HG03521 (cell line): ENCODE results near the gene SIL1.

ENCODE experiments used
- ATAC-seq: cut with Tn5 transposase; IDR thresholded peaks from one replicate; pipeline ENCODE4 v1.9.1; 2021; ENCODE audit warnings: mild to moderate bottlenecking, moderate library complexity; ENCODE audit not compliant: unreplicated experiment

SIL1 gene

DNA sequence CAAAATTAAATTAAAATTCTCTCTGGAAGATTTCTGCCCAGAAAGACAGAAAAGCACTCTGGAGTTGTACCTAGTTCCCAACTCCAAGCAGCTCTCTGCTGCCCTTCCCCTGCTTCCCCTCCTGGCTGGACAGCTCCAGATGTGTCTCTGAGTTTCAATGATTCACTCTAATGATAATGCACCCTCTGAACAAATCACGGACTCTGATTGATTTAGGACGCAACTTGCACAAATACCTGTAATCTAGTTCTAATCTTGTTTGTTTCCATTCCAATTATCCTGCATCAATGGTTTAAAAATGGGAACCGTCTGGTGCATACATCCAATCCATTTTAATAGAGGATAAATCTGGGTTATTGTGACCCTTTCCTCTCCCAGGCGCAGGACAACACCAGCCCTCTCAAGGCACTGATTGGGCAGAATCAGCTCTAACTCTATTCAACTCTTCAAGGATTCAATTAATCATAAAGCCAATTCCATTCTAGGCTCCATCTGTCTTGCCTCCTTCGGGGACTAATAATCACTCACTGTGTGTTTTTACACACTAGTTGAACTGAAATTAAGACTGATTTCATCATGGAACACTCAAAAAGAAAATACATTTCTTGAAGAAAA lies 211.9 kb downstream of the SIL1 start:
- ATAC-seq, result no peak

DNA sequence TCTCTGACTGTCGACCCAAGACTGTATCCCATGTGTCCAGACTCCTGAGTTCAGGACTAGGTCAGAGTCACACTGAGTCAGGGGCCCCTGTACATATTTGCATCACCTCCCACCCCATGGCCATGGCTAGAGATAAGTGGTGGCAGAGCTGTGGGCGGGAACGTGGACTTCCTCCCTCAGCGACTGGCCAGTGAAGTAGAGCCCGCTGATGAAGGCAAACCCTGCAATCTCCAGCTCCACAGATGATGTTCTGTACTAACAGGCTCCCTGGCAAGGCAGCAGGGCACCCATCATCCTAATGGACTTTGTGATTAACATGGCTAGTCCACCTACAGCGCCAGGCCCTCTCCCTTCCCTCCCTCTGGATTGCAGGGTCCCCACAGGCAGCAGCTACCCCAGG lies 212.5 kb downstream of the SIL1 start:
- no peak for ATAC-seq

DNA sequence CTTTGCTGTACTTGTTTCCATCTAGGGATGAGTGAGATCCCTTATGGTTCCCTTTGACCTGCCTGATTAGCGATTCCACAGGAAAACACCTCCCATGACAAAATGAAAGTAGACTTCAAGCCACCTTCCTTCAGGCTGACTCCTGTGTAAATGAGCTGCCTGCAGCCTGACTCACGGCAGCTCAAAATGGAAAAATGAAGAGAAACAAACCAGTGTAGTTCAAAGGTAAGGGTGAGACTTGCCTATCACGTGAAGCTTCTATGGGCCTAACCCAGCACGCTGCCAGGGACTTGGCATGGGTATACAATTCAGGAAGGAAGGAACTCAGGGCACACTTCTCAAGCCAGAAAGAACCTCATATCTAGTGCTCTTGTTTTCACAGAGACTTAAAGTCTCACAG lies 212.9 kb downstream of the SIL1 start:
- ATAC-seq, result no peak

DNA sequence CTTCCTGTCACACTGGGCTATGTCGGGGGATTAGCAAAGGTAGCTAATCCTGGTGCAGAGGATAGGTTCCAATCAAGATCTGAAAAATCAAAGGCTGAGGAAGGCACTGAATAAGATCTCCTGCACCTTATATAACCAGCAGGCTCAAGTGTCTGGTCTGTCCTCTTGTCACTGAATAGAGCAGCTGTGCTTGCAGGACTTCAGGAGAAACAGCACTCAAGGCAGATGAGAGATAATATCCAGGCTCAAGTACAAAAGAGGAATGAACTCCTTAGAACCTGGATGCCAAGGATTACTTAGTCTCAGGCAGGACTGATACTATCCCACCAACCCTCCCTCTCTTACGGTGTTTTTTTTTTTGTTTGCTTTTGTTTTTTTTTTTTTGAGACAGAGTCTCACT lies 214.2 kb downstream of the SIL1 start:
- ATAC-seq, result no peak

DNA sequence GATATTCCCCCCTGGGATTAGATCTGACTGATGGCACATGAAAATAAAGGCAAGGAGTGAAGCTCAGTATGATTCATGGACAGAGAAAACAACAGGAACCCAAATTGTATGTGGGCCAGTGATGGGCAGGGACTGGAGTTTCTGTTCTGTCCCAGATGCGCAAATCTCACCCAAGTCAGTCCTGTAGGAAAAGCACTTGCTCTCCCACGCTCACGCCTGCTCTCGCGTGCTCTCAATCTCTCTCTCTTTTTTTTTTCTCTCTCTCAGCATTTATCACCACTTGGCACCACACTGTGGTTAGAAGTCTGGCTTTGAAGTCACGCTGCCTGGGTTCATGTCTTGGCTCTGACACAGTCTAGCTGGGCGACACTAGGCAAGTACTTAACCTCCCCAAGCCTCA lies 216.6 kb downstream of the SIL1 start:
- ATAC-seq, result no peak

DNA sequence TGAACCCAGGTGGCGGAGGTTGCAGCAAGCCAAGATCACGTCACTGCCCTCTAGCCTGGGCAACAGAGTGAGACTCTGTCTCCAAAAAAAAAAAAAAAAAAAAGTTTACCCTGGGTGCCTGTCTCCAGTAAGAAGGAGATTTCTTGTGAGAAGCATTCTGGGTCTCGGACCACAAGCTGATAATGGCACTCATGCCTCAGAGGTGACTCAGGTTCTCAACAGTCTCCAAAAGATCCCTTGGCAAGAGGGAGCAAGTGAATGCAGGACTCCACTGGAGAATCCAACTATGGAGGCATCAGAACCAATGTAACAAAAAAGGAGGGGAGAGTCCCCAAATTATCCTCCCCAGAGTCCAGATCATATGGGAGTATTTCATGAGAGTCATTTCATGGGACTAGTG lies 217.0 kb downstream of the SIL1 start:
- ATAC-seq, result no peak

DNA sequence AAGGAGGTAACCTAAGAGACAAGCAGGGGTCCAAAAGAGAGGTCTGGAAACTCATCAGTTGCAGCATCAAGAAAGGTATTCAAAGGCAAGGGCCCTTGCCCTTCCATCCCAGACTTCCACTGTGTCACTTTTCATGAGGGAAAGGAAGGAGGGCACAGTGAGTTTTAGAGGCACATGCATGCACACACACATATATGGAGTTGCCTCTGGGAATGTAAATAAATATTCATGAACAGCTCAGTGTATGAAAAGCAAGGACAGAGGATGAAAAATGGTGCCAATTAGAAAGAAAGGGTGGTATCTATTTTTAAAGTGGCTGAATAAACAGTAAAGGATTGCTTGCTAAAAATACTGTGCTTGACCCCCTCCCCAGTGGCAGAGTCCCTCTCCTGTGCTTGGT lies 217.7 kb downstream of the SIL1 start:
- no peak for ATAC-seq

DNA sequence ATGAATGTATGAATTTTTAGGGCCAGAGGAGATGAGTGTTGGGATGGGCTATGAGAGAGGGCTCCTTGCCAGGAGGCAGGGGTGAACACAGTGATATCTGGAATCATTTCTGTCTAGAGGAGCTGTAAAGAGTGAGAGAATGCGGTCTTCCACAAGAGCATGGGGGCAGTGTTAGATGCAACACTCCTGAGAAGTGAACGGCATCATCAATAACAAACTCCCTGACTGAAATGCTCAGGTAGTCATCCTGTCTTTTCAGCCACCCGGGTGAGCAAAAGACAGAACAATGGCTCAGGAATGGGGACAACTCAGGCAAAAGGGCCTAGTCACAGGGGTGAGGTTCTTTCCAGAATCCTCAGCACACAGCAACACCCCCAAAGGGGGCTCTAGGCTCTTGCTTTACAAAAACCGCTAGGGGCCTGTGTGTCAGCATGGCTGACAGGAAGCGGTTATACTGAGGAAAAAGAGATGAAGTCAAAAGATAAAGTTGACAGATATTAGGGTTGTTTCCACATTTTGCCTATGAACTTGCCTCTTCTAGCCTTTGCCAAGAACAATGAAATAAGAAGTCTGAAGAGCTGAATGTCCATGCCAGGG lies 218.4 kb downstream of the SIL1 start:
- no peak for ATAC-seq

DNA sequence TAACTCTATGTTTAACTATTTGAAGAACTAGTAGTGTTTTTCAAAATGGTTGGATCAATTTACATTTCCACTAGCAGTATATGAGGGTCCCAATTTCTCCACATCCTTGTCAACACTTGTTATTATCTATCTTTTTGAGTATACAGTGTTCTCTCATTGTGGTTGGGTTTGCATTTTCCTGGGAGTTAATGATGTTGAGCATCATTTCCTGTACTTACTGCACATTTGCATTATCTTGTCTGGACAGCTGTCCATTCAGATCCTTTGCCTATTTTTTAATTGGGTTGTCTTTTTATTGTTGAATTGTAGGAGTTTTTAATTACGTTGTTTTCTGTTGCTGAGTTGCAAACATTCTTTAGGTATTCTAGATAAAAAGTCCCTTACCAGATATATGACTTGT lies 219.6 kb downstream of the SIL1 start:
- no peak for ATAC-seq

DNA sequence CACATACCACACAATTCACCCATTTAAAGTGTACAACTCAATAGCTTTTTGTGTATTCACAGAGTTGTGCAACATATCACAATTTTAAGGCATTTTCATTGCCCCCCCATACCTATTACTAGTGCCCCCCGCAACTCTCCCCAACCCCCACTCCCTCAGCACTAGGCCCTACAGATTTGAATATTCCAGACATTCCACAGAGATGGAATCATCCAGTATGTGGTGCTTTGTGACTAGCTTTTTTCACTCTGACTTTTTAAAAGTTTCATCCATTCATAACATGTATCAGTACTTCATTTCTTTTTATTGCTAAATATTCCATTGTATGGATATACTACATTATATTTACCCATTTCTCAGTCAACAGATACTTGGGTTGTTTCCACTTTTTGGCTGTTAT lies 220.1 kb downstream of the SIL1 start:
- no peak for ATAC-seq

DNA sequence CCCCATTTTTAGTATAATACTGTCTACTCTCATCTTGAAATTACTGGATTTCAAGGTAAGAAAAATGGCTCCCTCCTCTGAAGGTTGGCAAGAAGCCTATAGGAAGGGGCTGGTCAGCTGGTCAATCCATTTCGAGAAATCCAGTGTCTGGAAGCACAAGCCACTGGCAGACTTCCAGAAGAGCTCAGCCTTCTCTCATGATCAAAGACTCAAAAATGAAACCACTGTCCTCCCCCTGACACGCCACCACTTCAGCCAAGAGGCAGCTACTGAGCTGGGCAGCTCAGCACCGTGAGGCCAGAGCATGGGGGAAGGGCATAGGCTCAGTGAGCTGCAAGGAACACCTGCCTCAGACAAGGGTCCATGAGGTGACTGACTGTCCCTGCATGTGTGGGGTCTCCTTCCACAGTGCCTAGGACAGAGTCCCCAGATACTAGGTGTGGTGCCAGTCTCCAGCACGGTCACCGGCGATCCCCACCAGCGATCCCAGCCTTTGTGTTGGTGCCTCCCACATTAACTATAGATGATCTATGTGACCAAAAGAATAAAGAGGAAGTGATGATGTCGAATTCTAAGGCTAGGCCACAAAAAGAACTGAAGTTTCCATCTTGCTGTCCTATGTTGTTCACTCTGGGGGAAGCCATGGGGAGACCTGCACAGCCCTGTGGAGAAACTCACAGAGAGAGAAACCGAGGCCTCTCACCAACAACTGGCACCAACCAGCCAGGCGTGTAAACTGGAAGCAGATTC lies 222.9 kb downstream of the SIL1 start:
- no peak for ATAC-seq

DNA sequence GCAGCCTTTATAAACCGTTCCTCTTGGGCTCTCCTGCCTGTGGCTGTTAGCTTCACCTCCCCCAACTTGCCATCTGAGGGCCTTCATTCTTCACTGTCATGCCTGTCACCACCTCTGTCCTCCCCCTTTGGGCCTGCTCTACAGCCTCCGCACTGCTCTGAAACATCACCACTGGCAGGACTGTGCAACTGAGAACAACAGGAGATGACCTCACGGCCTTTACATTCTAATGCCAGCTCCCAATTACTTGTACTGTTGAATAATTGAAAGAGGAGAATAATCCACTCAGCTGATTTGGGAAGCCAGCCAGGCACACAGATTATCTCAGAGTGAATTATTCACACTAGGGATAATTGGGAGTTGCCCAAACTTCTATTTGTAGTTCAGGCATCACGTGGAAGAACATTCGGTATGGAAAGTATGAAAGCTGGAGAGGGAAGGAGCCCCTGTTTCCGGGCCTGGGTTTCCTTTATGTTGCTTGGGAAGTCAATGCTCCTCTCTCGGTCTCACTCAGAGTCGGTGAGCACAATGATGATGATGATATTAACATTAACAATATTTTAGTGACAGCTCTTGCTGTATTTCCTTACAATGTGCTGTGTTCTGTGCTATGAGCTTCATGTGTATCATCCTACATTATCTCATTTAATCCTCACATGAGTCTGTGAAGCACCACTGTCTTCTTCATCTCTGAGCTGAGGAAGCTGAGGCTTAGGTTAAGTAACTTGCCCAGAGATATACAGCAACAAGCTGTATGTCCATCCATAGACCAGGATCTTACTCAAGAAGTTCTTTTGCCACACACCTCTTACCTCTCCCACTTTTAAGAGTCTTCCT lies 223.7 kb downstream of the SIL1 start:
- ATAC-seq, result no peak

DNA sequence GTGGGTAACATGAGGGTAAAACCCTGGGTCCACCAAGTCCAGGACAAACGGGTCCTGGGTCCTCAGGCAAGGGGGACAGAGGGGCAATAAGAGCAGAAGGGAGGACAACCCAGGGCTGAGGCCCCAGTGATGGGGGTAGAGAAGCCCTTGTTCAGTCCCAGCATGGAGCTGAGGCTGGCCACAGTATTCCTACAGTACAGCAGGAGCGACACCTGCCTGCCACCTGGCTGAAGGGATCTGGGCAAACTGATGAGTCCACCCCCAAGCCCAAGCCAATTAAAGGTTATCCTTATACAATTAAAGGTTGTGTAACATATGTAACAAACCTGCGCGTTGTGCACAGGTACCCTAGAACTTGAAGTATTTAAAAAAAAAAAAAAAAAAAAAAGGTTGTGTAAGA lies 225.3 kb downstream of the SIL1 start:
- no peak for ATAC-seq

DNA sequence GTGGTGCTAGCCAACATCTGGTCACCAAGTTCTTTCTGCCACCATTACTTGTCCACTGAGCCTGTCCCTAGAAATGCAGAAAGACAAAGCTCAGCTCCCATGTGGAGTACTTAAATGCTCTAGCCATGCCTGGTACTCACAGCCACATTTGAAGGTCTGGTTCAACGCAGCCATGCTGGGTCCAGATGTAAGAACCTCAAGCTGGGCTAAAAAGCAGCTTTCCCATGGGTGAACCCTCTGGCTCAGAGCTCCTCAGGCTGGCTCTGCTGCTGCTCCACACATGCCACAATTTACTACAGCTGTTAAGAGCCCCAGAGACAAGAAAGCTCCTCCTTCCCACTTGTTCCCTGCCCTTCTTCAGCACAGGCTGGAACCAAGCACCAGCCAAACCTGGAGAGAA lies 225.9 kb downstream of the SIL1 start:
- ATAC-seq, result no peak

DNA sequence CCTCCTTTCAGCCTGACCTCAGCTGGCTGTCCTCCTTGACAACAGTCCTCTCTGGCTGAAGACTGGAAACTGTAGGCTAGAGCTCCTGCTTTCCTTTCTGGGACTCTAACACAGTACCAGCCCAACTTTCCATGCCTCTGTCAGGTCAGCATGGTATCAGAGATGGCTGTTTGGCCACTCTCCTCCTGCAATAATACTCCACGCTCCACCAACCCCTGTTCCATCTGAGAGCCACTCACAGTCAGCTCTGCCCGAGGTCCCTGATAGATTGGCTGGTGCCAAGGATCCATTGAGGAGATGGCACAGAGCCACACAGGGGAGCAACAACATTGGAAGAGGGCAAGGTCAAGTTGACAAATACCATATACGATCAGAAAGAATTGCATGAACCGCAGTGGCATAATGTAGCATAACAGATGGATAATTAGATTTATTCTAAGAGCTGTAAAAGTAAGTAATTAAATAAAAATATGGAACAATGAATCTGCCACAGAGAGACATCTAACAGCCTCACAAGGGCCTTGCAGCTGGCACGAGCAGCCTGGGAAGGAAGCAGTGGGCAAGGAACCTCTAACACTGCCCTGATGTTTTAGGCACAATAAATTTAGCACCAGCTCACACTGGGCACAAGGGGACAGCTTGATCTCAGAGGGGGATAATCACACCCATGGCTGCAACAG lies 228.7 kb downstream of the SIL1 start:
- ATAC-seq, result no peak

DNA sequence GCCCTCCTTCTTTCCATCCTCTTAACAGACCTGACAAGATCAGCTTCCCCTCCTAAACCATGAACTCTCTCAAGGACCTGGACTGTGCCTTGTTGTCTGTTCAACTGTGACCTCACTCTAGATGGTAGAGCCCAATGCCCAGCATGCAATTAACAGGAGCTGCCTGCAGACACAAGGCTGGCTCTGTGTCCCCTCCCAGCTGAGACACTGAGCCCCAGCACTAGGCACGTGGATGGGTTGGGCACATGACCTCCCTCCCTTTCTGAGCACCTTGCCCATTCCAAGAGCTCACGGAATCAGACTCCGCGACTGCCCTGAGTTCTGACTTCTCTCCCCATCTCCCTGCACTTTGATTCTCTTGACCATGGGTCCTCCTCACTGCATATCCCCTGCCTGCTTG lies 229.6 kb downstream of the SIL1 start:
- ATAC-seq, result no peak

DNA sequence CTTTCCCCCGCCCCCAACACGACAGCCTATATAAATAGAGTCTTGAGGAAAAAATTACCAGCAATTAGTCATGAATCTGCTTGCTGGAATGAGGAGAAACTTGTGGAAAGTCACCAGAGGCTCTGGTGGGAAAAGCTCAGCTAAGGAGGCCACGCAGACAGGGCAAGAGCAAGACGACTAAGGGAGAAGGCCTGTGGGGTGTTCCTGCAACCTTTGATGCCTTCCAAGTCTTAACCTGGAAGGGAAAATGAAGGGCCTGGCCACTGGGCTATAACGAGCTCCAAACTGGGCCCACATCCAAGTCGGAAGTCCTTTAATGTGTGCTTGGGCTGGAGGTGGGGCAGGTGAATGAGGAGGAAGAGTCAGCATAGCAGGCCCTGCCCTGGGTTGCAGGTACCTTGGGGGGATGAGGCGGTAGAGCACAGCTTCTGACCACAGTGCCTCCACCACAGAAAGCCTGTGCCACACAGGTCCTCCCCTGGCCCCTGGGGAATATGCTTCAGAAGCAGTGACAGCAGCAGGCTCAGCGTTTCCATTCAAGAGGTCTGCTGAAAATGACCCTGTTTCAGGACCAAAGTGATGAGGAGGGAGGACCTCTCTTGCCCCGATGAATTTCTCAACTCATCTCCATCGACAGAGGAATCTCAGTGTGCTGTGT lies 230.2 kb downstream of the SIL1 start:
- no peak for ATAC-seq

DNA sequence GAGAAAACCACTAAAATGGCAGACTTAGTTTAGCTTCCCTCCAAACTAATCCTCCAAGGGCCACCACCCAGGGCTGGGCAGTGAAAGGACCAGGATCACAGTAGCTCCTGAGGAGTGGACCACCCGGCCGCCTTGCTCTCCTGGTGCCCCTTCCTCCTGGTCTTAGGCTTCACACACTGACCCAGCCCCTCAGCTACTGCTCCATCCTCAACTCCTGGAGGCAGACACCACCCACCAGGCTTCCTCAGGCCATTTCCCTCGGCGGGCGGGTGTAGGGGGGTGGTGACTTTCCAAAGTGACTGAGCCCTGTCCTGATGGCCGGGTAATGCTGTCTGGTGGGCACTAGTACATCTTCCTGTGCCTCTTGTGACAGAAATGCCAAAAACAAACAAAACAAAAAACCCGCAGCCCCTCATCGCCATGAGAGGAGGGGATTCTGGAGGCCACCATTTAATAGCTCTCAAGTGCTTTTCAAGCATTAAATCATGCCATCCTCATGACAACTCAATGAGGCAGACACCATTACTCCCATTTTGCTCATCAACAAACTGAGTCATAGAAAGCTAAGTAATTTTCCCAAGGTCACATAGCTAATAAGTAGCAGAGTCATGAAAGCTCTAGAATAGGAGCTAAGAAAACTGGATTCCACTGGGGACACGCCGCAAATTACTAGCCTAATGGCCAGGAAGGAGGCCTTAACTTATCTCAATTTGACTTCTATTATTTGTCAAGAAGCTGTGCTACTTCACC lies 231.8 kb downstream of the SIL1 start:
- no peak for ATAC-seq

DNA sequence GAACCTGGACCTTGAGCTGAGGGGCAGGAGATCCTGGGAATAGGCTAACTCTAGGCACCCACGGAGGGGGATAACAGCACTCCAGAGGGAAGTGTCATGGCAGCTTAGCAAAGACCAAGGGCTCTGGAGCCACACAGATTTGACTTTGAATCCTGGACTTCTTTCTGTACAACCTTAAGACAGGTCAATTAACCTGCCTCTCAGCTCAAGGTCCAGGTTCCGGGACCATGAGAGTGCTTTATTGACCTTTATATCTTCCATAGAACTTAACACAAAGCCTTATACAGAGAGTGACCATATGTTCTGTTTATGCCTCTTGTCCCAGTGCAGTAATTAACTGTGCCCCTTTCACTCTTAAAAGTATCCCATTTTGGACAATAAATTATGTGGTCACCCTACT lies 232.5 kb downstream of the SIL1 start:
- no peak for ATAC-seq

DNA sequence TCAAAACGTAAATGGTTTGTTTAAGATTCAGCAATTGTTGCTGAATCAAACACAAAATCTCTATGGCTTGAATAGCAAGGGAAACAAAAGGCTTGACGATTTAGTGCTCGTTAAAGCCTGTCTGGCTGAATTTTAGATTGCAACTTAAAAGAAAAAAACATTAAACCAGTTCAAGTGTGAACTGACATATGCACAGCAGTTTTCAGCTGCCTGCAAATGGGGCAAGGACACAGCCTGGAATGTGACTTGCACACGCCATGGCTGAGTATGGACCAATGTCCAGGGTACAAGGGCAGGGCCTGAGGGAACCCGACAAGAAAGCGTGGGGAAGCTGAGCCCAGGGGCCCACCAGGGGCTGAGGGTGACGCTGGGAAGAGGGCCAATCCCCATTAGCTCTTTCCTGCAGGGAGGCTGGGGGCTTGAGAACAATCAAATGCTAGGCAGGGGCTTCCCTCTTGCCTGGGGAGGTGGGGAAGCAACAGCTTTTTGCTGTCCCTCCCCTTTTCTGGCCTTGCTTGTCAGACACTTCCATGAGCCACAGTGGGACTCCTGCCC lies 233.4 kb downstream of the SIL1 start:
- no peak for ATAC-seq
